BLaER1 (cell line): Measurements from ENCODE around the gene IGFBPL1.
"Not testable (repeated sequence)": the region's sequence is repeated elsewhere in the genome, so short reads cannot be mapped to it uniquely, and the experiment has no call there.

ENCODE experiments used
- H3K27ac ChIP-seq: shearing (Covaris generic); formaldehyde crosslinking; 2 replicates; pipeline ENCODE4 v1.8.1; 2022
- H3K27me3 ChIP-seq: shearing (Covaris generic); formaldehyde crosslinking; 2 replicates; pipeline ENCODE4 v1.8.1; 2022
- H3K36me3 ChIP-seq: shearing (Covaris generic); formaldehyde crosslinking; 2 replicates; pipeline ENCODE4 v1.8.1; 2022
- H3K4me1 ChIP-seq: shearing (Covaris generic); formaldehyde crosslinking; 2 replicates; pipeline ENCODE4 v1.8.1; 2022
- H3K4me2 ChIP-seq: shearing (Covaris generic); formaldehyde crosslinking; 2 replicates; pipeline ENCODE4 v1.8.1; 2022
- H3K4me3 ChIP-seq: shearing (Covaris generic); formaldehyde crosslinking; 2 replicates; pipeline ENCODE4 v1.8.1; 2022
- H3K9ac ChIP-seq: shearing (Covaris generic); formaldehyde crosslinking; 2 replicates; pipeline ENCODE4 v1.8.1; 2022
- H3K9me3 ChIP-seq: shearing (Covaris generic); formaldehyde crosslinking; 2 replicates; pipeline ENCODE4 v1.8.1; 2022
- H4K20me1 ChIP-seq: shearing (Covaris generic); formaldehyde crosslinking; 2 replicates; pipeline ENCODE4 v1.8.1; 2022
- Cebpa-rat ChIP-seq: shearing (Covaris generic); IDR thresholded peaks from 2 replicates; pipeline ENCODE4 v1.8.1; 2022

The IGFBPL1 gene, protein sequence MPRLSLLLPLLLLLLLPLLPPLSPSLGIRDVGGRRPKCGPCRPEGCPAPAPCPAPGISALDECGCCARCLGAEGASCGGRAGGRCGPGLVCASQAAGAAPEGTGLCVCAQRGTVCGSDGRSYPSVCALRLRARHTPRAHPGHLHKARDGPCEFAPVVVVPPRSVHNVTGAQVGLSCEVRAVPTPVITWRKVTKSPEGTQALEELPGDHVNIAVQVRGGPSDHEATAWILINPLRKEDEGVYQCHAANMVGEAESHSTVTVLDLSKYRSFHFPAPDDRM

GRCh38 chr9:38423973-38424843, at the start of gene IGFBPL1:
TSS of gene IGFBPL1 (minus strand) at chr9:38424454. CDS start at chr9:38424424, 30 bp downstream.
- H3K27ac ChIP-seq = no peak within 1 kb of the TSS
- peak within 1 kb of the TSS; percentile 56 for H3K4me3 ChIP-seq
- no peaks in the 10 kb centered on the region for H3K9me3 ChIP-seq
- no peaks in the 10 kb centered on the region for H3K36me3 ChIP-seq
- H3K4me1 ChIP-seq = 0 out of 2 replicates have a peak, but pooled peaks cover 7% of the 10 kb centered on the region
- H3K27me3 ChIP-seq = peaks cover 54% of the 10 kb centered on the region
- TF ChIP-seq Cebpa-rat = no peak
- H3K4me2 ChIP-seq = peak within 1 kb of the TSS; percentile 72
- H3K9ac ChIP-seq = no peak within 1 kb of the TSS
- H4K20me1 ChIP-seq = peaks cover 28% of the 10 kb centered on the region; the same call in 1 of the 2 replicates

DNA sequence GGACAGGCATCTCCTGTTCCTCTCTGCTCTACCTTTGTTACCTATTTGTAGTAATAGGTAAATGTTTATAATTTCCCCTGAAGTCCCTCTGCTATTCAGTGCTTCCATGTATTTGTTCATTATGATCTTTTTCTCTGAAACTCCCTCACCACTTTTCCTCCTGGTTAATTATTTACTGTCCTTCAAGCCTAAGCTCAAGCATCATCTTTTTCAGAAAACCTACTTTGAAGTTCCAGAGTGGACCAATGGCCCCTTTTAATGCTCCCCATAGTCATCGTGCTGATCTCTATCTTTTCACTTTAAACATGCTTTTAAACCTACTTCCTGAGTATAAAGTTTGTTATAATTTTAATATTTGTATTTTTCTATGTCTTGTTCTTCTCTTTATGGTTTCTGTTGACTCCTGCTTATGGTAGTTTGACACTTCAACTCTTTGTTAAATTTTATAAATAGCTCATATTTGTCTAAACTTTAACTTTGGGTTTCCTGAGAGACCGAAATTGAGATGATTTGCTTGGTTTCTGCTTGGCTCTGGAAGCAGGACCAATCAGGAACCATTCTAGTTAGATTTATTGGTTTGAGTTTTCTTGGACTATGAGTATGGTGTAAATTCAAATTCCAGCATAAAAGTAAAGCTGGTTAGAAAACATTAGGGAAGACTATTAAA, 48.5 kb upstream of the IGFBPL1 start:
- not testable (repeated sequence) for H3K9me3 ChIP-seq, H3K4me1 ChIP-seq, H3K27ac ChIP-seq, H3K4me2 ChIP-seq, H4K20me1 ChIP-seq, H3K9ac ChIP-seq, H3K4me3 ChIP-seq, H3K36me3 ChIP-seq, H3K27me3 ChIP-seq

DNA sequence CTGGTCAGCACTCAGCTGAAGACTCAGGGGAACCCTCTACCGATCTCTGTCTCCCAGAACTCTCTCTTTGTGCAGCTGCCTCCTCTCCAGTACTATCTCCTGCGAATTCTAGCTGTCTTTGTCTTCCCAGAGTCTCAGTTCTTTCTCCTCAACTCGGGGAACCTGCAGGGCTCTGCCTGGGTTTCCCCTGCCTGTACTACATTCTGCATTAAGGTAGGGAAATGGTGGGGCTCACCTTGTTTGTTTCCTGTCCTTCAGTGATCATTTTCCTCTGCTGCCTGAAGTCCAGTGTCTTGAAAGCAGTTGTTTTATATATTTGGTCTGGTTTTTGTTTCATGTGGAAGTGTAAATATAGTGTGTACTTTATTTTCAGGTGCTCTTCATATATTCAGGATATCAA, 43.1 kb upstream of the IGFBPL1 start:
- no peaks in the 10 kb centered on the region for H4K20me1 ChIP-seq
- no peak overlapping the region for H3K27ac ChIP-seq
- TF ChIP-seq Cebpa-rat = no peak
- H3K4me3 ChIP-seq = no peak overlapping the region
- no peaks in the 10 kb centered on the region for H3K4me1 ChIP-seq
- no peak overlapping the region for H3K4me2 ChIP-seq
- H3K36me3 ChIP-seq = no peaks in the 10 kb centered on the region
- H3K9ac ChIP-seq = no peak overlapping the region
- peaks cover 5% of the 10 kb centered on the region; the same call in 1 of the 2 replicates for H3K9me3 ChIP-seq
- no peaks in the 10 kb centered on the region for H3K27me3 ChIP-seq

- Histone ChIP-seq H3K9me3 (peaks cover 13% of the 10 kb centered on the region), H3K36me3 (no peaks in the 10 kb centered on the region), H3K9ac (no peak overlapping the region), H3K4me3 (no peak overlapping the region), H3K4me2 (no peak overlapping the region), H3K27me3 (no peaks in the 10 kb centered on the region), H3K27ac (no peak overlapping the region), H4K20me1 (no peaks in the 10 kb centered on the region), H3K4me1 (no peaks in the 10 kb centered on the region)
- no peak for TF ChIP-seq Cebpa-rat
Observed at GRCh38 chr9:38453835-38454234, 29.6 kb upstream of the IGFBPL1 start.

- no peak for TF ChIP-seq Cebpa-rat
- peaks cover 13% of the 10 kb centered on the region for H3K9me3 ChIP-seq
- no peak overlapping the region for H3K9ac ChIP-seq
- no peak overlapping the region for H3K4me2 ChIP-seq
- no peak overlapping the region for H3K27ac ChIP-seq
- H3K4me1 ChIP-seq = no peaks in the 10 kb centered on the region
- H3K4me3 ChIP-seq = no peak overlapping the region
- no peaks in the 10 kb centered on the region for H3K36me3 ChIP-seq
- no peaks in the 10 kb centered on the region for H3K27me3 ChIP-seq
- no peaks in the 10 kb centered on the region for H4K20me1 ChIP-seq
Observed at GRCh38 chr9:38451162-38451561, 26.9 kb upstream of the IGFBPL1 start.

DNA sequence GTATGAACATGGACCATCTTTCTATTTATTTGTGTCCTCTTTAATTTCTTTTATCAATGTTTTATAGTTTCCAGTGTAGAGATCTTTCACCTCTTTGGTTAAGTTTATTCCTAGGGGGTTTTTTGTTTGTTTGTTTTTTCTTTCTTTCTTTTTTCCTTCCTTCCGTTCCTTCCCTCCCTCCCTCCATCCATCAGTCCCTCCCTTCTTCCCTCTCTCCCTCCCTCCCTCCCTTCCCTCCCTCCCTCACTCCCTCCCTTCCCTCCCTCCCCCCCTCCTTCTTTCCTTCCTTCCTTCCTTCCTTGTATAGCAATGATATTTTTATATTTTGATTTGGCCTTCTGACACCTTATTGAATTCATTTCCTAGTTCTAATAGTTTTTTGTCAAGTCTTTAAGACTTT, 23.4 kb upstream of the IGFBPL1 start:
- Histone ChIP-seq H3K4me3 (no peak overlapping the region), H3K36me3 (no peaks in the 10 kb centered on the region), H3K4me2 (no peak overlapping the region), H4K20me1 (no peaks in the 10 kb centered on the region), H3K9ac (no peak overlapping the region), H3K9me3 (peaks cover 13% of the 10 kb centered on the region), H3K27me3 (no peaks in the 10 kb centered on the region), H3K27ac (no peak overlapping the region), H3K4me1 (no peaks in the 10 kb centered on the region)
- TF ChIP-seq Cebpa-rat = no peak

DNA sequence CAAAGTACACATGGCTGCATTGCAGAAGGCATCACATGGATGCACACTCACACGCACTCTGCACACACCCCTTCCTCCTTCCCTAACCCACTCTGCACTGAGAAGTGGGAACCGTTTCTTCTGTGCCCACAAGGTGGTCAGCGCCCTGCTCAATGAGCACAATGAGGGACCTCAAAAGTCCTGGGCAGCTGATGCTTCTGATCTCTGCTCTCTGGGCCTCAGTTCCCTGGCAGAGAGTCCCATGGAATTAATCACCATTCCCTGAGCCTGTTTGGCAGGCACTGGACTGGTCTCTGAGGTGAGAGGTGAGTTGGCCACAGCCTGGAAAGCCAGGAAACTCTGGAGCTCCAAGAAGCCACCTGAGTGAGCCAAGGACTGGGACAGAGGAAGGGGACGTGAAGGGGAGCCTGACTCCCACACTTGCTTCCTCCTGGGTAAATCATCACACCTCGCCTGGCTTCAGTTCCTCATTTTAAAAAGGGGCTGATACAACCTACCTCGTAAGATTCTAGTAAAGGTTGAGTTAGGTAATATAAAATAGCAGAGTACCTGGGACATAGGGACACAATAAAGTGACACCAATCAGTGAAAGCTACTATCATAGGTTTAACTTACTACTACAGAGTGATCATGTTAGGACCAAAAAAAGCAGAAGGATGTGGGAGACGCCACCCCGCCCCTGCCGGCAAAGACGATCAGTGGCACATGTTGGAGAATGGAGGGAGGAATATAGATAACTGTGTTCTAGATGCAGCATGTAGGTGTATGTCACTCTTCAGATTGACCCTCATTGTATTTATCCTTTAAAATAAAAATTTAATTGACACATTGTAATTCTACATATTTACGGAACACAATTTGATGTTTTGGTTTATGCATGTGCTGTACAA, 21.1 kb upstream of the IGFBPL1 start:
- Histone ChIP-seq H3K4me2 (no peak overlapping the region), H3K9ac (no peak overlapping the region), H3K27me3 (no peaks in the 10 kb centered on the region), H3K4me1 (no peaks in the 10 kb centered on the region), H3K27ac (no peak overlapping the region), H3K4me3 (no peak overlapping the region), H3K9me3 (0 out of 2 replicates have a peak, but pooled peaks cover 3% of the 10 kb centered on the region), H3K36me3 (no peaks in the 10 kb centered on the region), H4K20me1 (no peaks in the 10 kb centered on the region)
- TF ChIP-seq Cebpa-rat = no peak

DNA sequence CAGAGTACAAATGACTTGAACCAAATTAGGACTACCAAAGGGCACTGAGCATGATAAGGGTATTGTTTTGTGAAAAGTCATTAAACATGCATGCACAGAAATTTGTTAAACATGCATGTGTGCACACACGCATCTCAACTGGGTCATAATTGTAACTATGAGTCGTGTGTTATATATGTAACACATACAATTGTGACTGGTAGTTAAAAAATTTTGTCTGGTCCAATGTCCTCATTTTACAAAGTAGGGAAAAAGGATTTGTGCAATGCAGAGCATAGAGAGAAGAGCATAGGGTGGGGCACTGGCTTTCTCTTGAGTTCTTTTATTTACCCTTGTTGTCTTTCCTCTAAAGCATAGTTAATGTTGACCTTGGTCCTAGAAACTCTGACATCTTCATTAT, 19.3 kb upstream of the IGFBPL1 start:
- H3K4me2 ChIP-seq = no peak overlapping the region

DNA sequence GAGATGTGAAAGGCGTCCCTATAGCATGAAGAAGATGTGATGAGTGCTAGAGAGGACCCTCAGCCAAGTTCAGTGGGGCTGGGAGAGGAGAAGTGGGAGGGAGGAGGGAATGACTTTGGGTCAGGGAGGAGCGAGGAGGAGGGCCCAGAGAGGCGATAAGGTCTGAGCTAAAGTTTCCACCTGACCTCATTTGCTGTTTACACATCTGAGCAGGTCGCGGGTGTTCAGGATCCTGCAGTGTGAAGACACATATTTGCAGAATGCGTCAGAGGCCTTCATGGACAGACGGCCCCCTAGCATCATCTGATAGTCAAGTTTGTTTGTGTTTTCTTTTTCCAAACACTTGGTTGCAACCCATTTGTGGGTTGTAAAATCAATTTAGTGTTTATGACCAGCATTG, 18.9 kb upstream of the IGFBPL1 start:
- Histone ChIP-seq H3K27me3 (no peaks in the 10 kb centered on the region), H3K9ac (no peak overlapping the region), H3K36me3 (no peaks in the 10 kb centered on the region), H4K20me1 (no peaks in the 10 kb centered on the region), H3K4me3 (no peak overlapping the region), H3K9me3 (no peaks in the 10 kb centered on the region), H3K4me2 (no peak overlapping the region), H3K27ac (no peak overlapping the region), H3K4me1 (no peaks in the 10 kb centered on the region)
- TF ChIP-seq Cebpa-rat = no peak

More for the DNA sequence above, 19.3 kb upstream of the IGFBPL1 start:
- TF ChIP-seq Cebpa-rat = no peak
- Histone ChIP-seq H4K20me1 (no peaks in the 10 kb centered on the region), H3K9me3 (no peaks in the 10 kb centered on the region), H3K4me3 (no peak overlapping the region), H3K27me3 (no peaks in the 10 kb centered on the region), H3K27ac (no peak overlapping the region), H3K4me1 (no peaks in the 10 kb centered on the region), H3K9ac (no peak overlapping the region), H3K36me3 (no peaks in the 10 kb centered on the region)
